Stimulated activated CD8-positive, alpha-beta memory T cell treated with anti-CD3 and anti-CD28 coated beads, Interleukin-2, amount 100 ng/mL, for 1 hour (primary cell): ENCODE measurements around the gene TUBA4A.
"Not testable (repeated sequence)": the region's sequence is repeated elsewhere in the genome, so short reads cannot be mapped to it uniquely, and the experiment has no call there.

ENCODE experiments used
- DNase-seq, 2 donors: peaks; one replicate each; pipeline ENCODE4 v3.0.0-alpha.2; 2020; ENCODE audit warnings: low read depth in 2 of 2

The TUBA4A gene

GRCh38 chr2:219268294-219268693 is 14.6 kb upstream of the TUBA4A start:
- no peak for DNase-seq

- DNase-seq: no peak
Observed at GRCh38 chr2:219266886-219267285, 13.2 kb upstream of the TUBA4A start.

DNA sequence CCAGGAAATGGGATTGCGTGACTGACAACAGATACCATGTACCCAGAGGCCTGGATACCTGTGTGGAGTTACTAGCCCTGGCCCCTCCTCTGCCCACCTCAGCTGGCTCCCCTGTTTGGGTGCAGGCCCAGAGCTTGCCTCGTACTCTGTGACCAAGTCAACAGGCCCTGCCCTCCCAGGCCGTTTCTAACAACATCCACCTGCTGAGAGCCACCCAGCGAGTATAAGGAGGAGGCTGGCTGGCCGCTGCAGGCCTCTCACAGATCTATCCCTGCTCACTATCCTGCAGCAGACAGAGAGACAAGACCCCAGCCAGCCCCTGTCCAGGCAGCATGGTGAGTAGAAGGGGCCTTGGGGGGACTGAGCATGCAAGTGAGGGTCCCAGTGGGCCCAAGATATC is 12.5 kb upstream of the TUBA4A start:
- no peak for DNase-seq

GRCh38 chr2:219261024-219261855 is 7.5 kb upstream of the TUBA4A start:
- no peak for DNase-seq

DNA sequence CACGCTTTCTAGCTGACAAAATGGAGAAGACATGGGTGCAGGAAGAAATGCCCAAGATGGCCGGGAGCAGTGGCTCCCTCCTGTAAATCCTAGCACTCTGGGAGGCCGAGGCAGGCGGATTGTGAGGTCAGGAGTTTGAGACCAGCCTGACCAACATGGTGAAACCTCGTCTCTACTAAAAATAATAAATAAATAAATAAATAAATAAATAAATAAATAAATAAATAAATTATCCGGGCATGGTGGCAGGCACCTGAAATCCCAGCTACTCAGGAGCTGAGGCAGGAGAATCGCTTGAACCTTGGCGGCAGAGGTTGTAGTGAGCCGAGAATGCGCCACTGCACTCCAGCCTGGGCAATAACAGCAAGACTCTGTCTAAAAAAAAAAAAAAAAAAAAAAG is 5.2 kb upstream of the TUBA4A start:
- DNase-seq: not testable (repeated sequence)

DNA sequence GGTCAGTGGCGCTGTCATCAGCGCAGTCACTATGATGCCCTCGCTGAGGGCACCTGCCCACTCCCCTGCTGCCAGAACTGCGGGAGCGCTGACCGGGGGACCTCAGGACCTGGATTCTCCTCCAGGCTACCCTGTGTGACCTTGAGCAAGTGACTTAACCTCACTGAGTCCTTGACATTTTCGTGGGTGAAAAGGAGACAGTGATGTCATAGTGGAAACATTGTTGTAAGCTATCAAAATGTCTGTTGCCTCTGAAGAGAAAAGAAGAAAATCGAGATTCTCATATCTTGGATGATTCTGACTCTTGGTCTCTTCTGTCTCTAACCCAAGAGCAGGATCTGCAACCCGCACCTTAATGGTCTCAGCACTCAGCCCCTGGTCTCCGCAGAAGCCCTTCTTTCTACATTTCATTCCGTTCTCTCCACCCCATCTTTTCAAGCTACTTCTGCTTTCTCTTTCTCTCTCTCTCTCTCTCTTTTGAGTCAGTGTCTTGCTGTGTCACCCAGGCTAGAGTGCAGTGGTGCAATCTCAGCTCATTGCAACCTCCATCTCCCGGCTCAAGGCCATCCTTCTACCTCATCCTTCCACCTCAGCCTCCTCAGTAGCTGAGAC is 978 bp upstream of the TUBA4A start:
- DNase-seq: no peak

- no peak for DNase-seq
Observed at GRCh38 chr2:219252900-219253752, 592 bp downstream of the TUBA4A start, which contains the start of gene TUBA4B. Gene TUBA4B (plus strand): TSS chr2:219253243. CDS start chr2:219253408, 165 bp downstream.

GRCh38 chr2:219252570-219252899 is 1.2 kb downstream of the TUBA4A start:
- DNase-seq: no peak

GRCh38 chr2:219252084-219252483 is 1.6 kb downstream of the TUBA4A start:
- DNase-seq: no peak

DNA sequence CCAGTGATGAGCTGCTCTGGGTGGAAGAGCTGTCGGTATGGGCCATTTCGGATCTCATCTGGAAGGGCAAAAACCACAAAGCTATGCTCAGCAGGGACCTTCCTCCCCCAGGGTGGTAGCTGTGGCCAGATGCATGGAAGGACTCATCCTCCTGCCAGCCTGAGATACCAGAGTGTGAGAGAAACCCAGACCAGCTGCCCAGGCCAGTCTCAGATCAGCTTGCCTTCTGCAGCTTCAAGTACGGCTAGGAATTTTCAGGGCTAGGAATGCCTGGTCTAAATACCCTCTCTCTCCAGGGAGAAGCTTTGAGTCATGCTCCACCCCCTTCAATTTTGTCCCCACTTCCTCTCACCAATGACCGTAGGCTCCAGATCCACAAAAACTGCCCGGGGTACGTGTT is 2.1 kb downstream of the TUBA4A start:
- DNase-seq: no peak

GRCh38 chr2:219250049-219250781 is 3.5 kb downstream of the TUBA4A start:
- no peak for DNase-seq

DNA sequence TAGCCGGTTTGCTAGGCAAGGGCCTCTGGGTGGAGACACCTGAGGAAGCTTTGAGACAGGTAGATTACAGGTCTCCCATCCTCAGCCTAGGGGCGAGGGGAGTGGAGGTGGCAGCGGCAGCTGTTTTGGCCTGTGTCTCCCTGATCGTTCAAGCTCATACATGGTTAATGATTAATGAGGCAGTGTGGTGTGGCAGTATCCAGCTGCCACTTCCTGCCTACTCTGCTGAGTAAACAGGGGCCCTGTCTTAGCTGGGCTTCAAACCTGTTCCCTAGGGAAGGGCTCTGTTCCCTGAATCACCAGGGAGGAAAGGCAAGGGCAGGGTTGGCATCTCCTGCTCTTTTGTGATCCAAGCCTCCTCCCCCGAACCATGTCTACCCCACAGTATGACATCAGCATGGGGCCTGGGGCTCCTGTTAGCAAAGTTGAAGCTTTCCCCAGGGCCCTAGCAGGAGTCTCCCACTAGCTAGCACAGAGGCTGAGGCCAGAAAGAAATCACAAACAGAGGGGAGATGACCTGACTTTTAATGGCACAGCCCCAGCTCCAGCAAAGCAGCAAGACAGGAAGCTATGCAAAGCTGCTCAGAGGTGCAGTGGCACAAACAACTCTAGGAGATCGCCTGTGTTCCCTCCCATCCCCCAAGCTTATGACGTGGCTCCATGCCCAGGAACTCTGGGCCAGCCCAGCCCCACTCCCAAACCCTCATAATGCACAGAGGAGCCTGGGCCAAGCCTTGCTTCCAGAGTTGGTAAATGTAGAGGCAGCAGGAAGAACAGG is 4.3 kb downstream of the TUBA4A start:
- no peak for DNase-seq

DNA sequence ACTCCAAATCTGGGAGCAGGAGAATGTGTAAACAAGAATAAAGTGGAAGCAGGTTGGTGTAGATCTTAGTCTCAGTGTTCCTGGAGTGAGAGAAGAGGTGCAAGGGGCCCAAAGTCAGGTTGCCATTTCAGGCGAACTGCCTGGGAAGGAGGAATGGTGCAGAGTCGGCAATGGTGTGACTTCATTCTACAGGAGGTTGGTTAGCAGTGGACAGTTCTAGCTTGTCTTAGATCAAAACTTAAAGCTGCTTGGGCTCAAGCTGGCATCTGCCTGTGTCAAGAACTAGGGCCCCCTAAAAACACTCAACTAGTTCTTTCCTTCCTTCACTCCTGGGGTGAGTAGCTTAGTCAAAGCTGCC is 4.9 kb downstream of the TUBA4A start:
- no peak for DNase-seq

DNA sequence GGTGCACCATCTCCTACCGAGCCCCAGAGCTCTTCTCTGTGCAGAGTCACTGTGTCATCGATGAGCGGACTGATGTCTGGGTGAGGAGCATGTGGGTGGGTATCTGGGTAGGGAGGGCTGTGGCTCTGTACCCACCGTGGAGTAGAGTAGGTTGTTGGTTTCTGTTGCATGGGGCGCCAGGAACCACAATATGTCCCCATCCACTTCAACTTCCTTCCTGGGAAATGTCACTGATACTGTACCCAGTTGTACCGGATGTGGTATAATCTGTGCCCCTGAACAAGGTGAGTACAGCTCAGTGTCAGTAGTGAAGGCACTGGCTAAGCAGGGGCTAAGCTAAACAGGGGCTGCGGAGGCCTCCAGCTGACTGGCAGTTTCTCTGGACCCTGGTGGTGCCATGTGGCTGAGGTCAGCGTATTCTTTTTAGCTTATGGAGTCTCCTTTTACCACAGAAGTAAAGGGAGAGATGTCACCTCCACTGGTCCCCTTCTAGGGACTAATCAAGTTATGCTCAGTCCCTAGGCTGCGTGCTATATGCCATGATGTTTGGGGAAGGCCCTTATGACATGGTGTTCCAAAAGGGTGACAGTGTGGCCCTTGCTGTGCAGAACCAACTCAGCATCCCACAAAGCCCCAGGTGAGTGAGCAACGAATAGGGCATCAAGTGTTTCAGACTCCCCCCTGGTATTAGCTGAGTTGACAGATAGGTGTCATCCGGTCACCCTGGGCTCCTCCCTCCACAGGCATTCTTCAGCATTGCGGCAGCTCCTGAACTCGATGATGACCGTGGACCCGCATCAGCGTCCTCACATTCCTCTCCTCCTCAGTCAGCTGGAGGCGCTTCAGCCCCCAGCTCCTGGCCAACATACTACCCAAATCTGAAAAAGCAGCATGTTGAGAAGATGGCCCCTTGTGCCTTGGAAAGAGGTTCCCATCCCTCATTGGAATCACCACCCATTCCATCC is 5.8 kb downstream of the TUBA4A start:
- DNase-seq: no peak

- no peak for DNase-seq
Observed at GRCh38 chr2:219246559-219246958, 7.2 kb downstream of the TUBA4A start.

- no peak for DNase-seq
Observed at GRCh38 chr2:219245899-219246230, 7.9 kb downstream of the TUBA4A start.

DNA sequence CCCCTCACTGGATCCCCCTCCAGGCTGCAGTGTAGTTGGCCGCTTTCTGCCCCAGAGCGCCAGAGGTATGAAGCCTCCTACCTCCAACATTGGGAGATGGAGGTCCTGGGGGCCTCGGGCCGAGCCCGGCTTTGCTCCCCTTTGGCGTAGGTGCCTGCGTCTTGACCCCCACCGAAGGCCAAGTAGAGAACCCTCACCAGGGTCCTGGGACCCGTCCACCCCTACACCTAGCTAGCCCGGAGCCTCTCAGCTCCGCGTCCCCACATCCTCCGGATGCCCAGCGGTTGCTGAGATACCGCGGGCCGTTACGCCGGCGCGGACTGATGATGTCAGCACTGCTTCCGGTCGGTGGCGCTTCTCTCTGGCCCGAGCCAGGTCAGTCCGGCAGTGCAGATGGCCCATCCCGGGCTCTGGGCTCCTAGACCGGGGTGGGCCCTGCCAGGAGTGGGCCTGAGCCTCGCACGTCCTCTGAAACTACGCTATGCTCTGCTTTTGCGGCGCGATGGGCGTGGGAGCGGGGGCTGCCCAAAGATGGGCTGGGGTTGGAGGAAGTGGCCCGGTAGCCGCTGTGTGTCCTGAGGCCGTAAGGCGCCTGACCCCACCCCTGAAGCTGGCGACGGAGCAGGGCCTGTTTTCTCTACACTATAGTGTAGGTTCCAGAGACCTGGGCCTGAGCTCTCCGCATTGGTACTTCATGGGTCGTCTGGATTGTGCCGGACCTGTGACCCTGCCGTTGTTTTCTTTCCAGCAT is 8.4 kb downstream of the TUBA4A start, which contains the start of the genes GLB1L and STK16:
Gene GLB1L, minus strand, starts transcription at position 297 of the 751 bp plus-strand sequence. CDS start 1,871 bp downstream, outside the sequence.
Gene STK16, plus strand, starts transcription at position 332 of the 751 bp plus-strand sequence. CDS start 521 bp downstream, outside the sequence.
- peak; percentile 80 to 82 for DNase-seq

DNA sequence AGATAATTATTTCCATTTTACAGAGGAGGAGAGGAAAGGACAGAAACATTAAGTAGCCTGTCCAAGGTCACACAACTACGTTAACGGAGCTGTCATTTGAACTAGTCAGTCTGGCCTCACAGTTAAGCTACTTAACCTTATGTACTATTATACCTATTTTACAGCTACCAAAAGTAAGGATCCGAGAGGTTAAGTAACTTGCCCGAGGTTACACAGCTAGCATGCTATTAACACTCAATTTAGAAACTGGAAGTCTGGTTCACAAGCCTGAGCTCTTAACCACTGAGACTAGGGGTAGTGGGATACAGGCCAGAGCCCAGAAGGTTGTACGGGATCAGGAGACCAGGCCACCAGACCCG is 8.9 kb downstream of the TUBA4A start:
- DNase-seq: no peak

DNA sequence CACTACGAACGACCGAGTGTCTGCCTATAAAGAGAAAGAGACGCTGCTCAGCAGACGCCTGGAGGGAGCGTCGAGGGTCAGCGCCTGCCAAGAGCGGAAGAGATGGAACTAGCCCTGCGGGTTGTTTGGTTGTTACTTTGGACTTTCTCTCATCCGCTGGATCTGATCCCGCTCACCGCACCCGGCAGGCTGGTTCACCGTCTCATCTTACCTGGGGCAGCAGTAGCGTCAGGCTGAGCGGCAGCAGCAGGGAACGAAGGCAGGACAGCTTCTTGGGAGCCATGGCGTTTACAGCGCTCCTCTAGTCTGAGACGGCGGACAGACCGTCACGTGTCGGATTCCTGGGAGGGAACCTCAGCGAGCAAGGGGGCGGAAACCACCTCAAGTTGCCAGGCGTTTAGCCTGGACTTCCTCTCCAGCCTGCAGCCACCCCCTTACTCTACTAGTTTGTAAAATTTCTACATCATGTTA is 10.4 kb downstream of the TUBA4A start:
- no peak for DNase-seq
